GM12864 (cell line): ENCODE measurements around the gene PDHX.

Experiments used
- DNase-seq: peaks from one replicate; pipeline ENCODE4 v3.0.0-alpha.2; 2011; ENCODE audit warnings: low read depth
- H3K4me3 ChIP-seq: 2 replicates; pipeline ENCODE4 v1.5.1; 2011; ENCODE audit warnings: mild to moderate bottlenecking, low read depth, low read length, control low read depth
- CTCF ChIP-seq: IDR thresholded peaks from 2 replicates; pipeline ENCODE4 v1.5.1; 2011; ENCODE audit warnings: low read depth, mild to moderate bottlenecking, moderate library complexity, low read length, control low read depth, inconsistent platforms; ENCODE audit errors: missing control alignments

Gene PDHX

DNA sequence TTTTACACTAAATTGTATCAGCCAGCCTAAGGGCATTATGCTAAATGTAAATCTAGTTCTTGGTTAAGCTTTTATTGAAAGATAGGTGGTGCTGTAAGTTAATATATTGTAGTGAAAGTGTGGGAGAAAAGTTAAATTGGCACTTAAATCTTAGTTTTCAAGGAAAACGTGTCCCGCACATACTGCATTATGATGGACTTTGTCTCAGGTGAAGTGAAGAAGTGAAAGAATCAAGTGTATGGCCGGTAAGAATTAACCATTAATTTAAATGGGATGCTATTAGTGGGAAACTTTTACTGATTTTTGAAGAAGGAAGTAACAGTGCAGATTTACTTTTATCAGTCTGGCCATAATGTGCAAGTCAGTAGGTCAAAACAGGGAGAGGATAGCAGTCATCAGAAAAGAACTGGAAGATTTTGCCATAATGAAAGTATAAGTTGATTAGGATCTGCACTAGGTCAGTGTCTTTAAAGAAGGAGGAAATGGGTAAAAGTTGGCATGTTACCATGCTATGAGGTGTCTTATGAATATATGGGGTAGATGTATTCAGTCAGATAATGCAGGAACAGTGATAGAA, 81.6 kb downstream of the PDHX start:
- TF ChIP-seq CTCF = peak; percentile 13
- no peak for DNase-seq
- no peak overlapping the region for H3K4me3 ChIP-seq

DNA sequence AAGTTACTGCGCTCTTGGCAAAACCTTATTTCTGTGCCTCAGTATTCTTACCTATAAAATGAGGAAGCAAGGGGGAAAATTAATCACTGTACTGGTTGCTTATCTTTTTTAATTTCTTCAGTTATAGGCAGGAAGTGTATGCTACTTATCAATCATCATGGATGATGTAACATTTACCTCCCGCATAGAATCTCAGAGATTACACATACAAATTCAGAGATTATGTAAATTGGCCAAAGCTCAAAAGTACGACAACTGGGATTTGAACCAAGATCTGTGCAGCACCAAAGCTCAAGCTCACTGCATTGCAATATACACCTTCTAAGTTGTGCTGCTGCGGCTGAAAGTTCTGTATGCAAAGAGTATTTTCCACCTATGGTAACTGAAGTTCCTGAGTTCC, 83.0 kb downstream of the PDHX start:
- TF ChIP-seq CTCF = no peak
- DNase-seq = no peak

DNA sequence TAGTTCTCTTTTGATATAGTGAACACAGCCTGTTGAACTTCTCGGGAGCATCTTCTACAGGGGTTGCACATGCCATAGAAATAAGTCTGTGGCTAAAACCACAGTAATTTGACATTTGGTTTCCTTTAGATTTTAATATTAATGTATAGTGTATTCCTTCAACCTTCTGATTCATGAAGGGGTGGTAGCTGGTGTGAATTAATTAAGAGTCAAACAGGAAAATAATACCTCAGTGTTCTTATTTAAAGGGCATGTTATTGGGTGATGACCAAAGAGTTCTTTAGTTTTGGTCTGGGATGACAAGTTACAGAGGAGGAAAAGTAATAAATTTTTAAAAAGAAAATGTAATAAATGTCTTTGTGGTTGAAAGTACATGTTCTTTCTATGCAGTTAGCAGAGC, 86.8 kb downstream of the PDHX start:
- no peak for DNase-seq
- no peak for TF ChIP-seq CTCF

More for the DNA sequence above, 83.0 kb downstream of the PDHX start:
- H3K4me3 ChIP-seq = no peak overlapping the region

DNA sequence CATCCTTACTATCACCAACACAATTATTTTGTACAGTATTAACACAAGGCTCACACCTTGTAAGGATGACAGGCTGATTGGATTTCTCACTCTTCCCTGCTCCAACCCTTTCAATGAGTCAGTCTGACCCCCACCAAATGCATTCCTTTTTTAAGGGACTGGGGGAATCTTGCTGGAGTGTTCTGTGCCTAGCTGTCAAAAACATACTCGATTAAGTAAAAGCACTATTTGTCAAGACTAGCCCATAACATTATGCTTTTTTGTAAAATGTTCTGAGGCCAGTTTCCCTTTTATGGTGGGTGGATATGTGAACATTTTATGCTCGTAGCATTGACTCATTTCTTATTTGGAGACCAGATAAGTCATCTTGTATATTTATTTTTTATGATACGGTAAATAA, 87.2 kb downstream of the PDHX start:
- DNase-seq = no peak
- H3K4me3 ChIP-seq = no peak overlapping the region
- no peak for TF ChIP-seq CTCF

More for the DNA sequence above, 86.8 kb downstream of the PDHX start:
- no peak overlapping the region for H3K4me3 ChIP-seq

DNA sequence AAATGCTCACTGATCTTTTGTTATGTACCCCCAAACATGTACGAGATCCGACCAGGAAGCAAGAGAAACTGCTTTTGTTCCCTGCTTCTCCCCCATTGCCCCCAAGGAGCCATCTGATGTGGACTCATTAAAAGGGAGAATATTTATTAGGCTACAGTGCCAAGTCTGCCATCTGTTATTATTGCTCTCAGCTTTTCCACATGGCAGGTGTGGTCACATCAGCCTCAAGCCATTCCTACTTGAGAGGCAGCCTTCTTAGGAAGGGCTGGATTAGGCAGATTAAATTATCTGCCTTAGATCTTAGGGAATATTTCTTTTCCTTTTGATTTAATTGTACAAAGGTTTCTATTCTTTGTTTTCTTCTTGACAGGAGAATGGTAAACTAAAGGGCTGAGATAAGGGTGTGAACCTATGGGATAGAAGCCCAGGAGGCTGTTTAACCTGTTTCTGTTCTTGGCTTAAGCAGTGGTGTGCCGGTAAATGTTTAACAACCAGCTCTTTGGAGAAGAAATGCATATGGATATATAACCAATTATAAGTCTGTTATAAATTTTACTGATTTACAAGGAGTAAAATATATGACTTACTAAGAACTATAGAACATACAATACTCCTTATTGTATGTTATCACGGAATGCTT, 88.8 kb downstream of the PDHX start:
- H3K4me3 ChIP-seq = no peak overlapping the region
- TF ChIP-seq CTCF = no peak
- no peak for DNase-seq

- peak; percentile 93 for DNase-seq
- TF ChIP-seq CTCF = no peak
- no peak overlapping the region for H3K4me3 ChIP-seq
Measured at GRCh38 chr11:35006389-35007128, 90.1 kb downstream of the PDHX start.
